Measurements from ENCODE around the gene KL.

DNA sequence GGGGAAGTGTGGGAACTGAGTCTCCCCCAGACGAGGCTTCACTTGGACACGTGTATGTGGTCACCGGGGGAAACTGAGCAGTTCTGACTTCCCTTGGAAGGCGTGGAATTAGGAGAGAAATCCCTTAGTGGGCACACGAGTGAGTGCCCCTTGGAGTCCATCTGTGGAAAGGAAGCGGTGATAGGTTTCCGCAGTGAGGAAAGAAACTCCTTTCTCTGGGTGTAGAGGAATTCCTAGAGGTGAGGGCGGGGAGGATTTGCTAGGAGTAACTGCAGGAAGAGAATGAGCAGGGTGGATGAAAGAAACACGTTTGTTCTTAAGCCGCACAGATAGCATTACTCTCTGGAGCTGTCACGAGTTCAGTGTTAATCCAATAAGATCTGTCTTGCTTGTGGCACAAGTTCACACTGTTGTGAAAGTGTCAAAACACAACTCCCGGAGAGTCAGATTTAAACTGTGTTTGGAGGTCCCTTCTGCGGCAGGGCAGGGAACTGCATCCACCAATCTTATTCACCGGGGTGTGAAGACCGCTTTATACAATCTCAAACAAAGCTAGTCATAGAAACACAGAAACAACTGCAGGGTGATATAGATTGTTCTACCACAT is 1.2 kb downstream of the KL start:
- TF ChIP-seq, protein P1, sequence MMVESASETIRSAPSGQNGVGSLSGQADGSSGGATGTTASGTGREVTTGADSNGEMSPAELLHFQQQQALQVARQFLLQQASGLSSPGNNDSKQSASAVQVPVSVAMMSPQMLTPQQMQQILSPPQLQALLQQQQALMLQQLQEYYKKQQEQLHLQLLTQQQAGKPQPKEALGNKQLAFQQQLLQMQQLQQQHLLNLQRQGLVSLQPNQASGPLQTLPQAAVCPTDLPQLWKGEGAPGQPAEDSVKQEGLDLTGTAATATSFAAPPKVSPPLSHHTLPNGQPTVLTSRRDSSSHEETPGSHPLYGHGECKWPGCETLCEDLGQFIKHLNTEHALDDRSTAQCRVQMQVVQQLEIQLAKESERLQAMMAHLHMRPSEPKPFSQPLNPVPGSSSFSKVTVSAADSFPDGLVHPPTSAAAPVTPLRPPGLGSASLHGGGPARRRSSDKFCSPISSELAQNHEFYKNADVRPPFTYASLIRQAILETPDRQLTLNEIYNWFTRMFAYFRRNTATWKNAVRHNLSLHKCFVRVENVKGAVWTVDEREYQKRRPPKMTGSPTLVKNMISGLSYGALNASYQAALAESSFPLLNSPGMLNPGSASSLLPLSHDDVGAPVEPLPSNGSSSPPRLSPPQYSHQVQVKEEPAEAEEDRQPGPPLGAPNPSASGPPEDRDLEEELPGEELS (CRISPR knock-in tag; IDR thresholded peaks at IDR 0.05): no peak
- TF ChIP-seq, protein P2, sequence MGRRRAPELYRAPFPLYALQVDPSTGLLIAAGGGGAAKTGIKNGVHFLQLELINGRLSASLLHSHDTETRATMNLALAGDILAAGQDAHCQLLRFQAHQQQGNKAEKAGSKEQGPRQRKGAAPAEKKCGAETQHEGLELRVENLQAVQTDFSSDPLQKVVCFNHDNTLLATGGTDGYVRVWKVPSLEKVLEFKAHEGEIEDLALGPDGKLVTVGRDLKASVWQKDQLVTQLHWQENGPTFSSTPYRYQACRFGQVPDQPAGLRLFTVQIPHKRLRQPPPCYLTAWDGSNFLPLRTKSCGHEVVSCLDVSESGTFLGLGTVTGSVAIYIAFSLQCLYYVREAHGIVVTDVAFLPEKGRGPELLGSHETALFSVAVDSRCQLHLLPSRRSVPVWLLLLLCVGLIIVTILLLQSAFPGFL (CRISPR knock-in tag; IDR thresholded peaks at IDR 0.05; ENCODE audit: borderline replicate concordance): no peak
- TF ChIP-seq SOX15 (CRISPR knock-in tag; IDR thresholded peaks at IDR 0.05) (no peak), GTF2I (CRISPR knock-in tag; conservative IDR thresholded peaks at IDR 0.05) (no peak)
- TF ChIP-seq, protein P3, sequence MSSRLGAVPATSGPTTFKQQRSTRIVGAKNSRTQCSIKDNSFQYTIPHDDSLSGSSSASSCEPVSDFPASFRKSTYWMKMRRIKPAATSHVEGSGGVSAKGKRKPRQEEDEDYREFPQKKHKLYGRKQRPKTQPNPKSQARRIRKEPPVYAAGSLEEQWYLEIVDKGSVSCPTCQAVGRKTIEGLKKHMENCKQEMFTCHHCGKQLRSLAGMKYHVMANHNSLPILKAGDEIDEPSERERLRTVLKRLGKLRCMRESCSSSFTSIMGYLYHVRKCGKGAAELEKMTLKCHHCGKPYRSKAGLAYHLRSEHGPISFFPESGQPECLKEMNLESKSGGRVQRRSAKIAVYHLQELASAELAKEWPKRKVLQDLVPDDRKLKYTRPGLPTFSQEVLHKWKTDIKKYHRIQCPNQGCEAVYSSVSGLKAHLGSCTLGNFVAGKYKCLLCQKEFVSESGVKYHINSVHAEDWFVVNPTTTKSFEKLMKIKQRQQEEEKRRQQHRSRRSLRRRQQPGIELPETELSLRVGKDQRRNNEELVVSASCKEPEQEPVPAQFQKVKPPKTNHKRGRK (CRISPR knock-in tag; IDR thresholded peaks at IDR 0.05; ENCODE audit: borderline replicate concordance): no peak
- TF ChIP-seq, protein P4, sequence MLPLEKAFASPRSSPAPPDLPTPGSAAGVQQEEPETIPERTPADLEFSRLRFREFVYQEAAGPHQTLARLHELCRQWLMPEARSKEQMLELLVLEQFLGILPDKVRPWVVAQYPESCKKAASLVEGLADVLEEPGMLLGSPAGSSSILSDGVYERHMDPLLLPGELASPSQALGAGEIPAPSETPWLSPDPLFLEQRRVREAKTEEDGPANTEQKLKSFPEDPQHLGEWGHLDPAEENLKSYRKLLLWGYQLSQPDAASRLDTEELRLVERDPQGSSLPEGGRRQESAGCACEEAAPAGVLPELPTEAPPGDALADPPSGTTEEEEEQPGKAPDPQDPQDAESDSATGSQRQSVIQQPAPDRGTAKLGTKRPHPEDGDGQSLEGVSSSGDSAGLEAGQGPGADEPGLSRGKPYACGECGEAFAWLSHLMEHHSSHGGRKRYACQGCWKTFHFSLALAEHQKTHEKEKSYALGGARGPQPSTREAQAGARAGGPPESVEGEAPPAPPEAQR (CRISPR knock-in tag; IDR thresholded peaks at IDR 0.05): no peak
- TF ChIP-seq, protein P5, sequence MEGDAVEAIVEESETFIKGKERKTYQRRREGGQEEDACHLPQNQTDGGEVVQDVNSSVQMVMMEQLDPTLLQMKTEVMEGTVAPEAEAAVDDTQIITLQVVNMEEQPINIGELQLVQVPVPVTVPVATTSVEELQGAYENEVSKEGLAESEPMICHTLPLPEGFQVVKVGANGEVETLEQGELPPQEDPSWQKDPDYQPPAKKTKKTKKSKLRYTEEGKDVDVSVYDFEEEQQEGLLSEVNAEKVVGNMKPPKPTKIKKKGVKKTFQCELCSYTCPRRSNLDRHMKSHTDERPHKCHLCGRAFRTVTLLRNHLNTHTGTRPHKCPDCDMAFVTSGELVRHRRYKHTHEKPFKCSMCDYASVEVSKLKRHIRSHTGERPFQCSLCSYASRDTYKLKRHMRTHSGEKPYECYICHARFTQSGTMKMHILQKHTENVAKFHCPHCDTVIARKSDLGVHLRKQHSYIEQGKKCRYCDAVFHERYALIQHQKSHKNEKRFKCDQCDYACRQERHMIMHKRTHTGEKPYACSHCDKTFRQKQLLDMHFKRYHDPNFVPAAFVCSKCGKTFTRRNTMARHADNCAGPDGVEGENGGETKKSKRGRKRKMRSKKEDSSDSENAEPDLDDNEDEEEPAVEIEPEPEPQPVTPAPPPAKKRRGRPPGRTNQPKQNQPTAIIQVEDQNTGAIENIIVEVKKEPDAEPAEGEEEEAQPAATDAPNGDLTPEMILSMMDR (IDR thresholded peaks at IDR 0.05): peak; percentile 35; the same call in 1 of the 2 replicates
